ENCODE data around the gene NAGLU.

NAGLU gene

DNA sequence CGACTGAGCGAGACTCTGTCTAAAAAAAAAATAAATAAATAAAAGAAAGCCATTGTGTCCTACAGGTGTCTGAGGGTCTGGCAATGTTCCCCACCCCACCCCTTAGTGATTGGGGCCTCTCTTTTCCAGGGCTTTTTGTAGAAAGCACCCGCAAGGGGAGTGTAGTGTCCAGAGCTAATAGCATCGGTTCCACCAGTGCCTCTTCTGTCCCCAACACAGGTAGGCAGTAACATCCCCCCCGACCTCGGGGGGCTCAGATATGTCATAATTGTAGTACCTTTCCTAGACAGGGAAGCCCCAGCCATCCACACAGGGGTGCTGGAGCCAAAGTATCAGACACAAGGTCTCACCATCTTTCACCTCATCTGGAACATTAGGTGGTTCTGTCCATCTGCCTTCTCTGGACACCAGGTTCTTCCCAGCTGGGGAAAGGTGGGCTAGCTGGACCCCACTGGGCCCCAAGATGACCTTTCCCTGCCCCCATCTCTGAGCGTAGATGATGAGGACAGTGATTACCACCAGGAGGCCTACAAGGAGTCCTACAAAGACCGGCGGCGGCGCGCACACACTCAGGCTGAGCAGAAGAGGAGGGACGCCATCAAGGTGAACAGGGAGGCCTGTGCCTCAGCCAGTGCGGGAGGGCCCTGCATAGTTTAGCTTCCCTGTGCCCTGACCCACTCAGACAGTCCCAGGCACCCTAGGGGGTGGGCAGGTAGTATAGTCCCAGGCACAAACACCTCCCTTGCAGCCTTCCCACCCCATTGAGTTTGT lies 32.5 kb downstream of the NAGLU start:
- TF ChIP-seq, protein P1, sequence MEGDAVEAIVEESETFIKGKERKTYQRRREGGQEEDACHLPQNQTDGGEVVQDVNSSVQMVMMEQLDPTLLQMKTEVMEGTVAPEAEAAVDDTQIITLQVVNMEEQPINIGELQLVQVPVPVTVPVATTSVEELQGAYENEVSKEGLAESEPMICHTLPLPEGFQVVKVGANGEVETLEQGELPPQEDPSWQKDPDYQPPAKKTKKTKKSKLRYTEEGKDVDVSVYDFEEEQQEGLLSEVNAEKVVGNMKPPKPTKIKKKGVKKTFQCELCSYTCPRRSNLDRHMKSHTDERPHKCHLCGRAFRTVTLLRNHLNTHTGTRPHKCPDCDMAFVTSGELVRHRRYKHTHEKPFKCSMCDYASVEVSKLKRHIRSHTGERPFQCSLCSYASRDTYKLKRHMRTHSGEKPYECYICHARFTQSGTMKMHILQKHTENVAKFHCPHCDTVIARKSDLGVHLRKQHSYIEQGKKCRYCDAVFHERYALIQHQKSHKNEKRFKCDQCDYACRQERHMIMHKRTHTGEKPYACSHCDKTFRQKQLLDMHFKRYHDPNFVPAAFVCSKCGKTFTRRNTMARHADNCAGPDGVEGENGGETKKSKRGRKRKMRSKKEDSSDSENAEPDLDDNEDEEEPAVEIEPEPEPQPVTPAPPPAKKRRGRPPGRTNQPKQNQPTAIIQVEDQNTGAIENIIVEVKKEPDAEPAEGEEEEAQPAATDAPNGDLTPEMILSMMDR (conservative IDR thresholded peaks at IDR 0.05) = no peak
- no peak overlapping the region for H3K27ac ChIP-seq

DNA sequence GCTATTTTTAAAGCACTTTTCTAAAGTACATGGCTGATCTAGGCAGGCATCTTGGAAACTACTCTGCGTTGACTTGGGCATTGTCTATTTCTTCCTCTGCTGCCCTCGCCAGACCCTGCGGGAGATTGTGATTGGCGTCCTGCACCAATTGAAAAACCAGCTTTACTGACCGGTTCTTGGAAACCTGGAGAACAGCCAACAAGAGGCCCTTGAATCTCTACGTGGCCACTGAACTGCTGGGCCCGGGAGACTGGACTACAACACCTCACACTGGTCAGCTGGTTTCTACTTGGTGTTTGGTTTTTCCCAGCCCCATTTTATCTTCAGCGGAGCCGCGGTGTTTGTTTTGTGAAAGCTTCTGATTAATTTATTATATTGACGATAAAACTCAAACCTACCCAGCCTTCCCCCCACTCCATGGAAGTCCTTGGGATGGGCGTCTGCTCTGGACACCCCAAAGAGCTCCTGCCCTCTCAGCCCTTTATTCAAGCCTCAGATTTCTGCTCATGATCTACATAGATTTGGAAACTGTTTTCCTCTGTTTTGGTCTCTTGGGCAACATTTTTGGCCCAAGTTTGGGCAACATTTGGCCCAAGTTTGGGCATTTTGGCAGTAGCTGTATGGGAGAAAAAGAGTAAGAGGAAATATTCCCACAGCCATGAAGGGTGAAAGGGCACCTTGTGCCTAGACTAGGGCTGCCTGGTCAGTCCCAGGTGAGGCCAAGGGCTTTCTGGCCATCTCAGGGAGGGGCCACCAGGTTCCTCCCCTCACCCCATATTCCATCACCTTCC lies 35.6 kb downstream of the NAGLU start:
- TF ChIP-seq, protein P1 (conservative IDR thresholded peaks at IDR 0.05) = no peak
- H3K27ac ChIP-seq = peak overlapping the region; percentile 73

DNA sequence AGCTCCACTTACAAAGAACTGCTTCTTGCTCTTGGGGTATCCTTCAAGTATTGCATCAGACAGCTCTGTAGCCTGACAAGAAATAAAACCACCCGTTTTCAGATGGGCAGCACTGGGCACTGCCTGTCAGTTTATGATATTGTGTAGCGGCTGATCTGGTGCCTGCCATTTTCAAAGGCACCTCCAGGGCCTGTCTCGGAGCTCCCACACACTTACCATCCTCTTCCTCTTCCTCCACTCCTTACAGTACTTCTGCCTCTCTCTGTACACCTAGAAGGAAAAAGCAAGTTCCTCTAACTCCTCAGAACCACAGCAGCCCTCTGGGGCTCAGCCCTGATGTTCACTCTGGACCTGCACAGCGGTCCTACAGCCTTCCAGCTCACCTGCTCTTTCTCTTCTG lies 37.1 kb downstream of the NAGLU start:
- peak overlapping the region; percentile 73; the same call in 1 of the 2 replicates for H3K27ac ChIP-seq
- TF ChIP-seq, protein P1 (conservative IDR thresholded peaks at IDR 0.05) = no peak

DNA sequence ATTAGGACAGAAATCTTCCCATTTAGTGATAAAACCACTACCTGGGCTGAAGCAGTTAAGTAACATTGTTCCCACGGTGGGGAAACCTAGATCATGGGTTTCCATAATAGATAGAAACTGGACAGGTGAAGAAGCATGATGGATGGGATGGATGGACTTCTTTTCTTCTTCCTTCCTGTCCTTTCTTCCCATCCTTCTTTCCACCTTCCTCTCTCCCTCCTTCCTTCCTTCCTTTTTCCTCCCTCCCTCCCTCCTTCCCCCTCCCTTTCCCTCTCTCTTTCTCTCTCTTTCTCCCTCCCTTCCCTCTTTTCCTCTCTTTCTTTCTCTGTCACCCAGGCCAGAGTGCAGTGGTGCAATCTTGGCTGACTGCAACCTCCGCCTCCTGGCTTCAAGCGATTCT lies 38.4 kb downstream of the NAGLU start:
- TF ChIP-seq, protein P1 (conservative IDR thresholded peaks at IDR 0.05) = no peak
- H3K27ac ChIP-seq = no peak overlapping the region

DNA sequence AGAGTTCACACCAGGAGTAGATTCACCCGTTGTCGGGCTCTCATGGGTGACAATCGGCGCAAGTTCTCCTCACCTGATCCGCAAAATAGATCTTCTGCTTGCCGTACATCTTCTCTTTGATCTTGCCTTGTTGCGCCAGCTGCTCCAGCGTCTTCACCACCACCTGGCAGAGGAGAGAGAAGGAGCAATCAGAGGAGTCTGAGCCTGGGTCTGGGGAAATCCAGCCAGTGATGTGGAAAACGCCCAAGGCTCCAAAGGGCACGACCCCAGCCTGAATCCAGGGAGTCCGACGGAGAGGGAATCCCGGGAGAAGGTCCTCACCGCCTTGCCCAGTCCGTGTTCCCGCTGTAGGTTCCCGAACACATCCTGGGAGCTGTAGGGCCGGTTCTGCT lies 41.1 kb downstream of the NAGLU start:
- TF ChIP-seq, protein P1 (conservative IDR thresholded peaks at IDR 0.05) = no peak
- peak overlapping the region; percentile 81 for H3K27ac ChIP-seq

DNA sequence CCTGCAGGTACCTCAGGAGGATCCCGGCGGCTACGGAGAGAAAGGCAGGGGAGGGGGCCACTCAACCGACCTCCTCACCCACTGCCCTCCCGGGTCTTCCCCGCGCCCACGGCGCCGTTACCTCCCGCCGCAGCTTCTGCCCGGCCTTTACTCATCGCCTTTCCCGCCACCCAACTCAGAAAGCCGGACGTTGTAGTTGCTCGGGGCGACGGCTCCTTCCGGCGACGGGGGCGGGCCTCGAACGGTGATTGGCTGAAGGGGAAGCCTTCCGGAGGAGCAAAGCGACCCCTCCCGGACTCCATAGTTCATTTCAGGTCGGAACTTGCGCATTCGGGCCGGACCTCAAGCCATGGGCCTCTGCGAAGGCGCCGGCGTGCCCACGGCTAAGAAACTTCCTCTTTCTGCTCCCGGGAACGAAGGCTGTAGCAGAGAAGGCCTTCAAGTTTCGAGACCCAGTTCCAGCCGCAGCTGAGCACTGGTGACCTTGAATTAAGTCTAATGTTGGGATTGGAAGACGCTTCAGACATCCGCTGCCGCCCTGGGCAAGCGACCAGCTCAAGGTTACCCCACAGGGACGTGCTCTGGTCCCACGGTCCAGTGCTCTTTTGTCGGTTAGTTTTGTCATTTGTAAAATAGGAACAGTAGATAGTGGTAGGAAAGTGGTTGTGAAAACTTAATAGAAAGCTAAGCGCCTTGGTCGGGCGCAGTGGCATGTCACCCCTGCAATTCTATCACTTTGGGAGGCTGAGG lies 41.7 kb downstream of the NAGLU start, which contains the start of gene PSMC3IP:
Gene PSMC3IP (minus strand): TSS at position 198 of the 750 bp plus-strand sequence. CDS start 43 bp downstream, at position 155.
- TF ChIP-seq, protein P1 (conservative IDR thresholded peaks at IDR 0.05) = peak; percentile 27
- H3K27ac ChIP-seq = peak within 1 kb of the TSS; percentile 81

Data from VCaP (cell line).